ENCODE data around the gene MBTPS1.
A peak's percentile ranks its signal among the peaks of the same experiment; 100 is the strongest.
"Not testable (repeated sequence)": the region's sequence is repeated elsewhere in the genome, so short reads cannot be mapped to it uniquely, and the experiment has no call there.

The MBTPS1 gene

DNA sequence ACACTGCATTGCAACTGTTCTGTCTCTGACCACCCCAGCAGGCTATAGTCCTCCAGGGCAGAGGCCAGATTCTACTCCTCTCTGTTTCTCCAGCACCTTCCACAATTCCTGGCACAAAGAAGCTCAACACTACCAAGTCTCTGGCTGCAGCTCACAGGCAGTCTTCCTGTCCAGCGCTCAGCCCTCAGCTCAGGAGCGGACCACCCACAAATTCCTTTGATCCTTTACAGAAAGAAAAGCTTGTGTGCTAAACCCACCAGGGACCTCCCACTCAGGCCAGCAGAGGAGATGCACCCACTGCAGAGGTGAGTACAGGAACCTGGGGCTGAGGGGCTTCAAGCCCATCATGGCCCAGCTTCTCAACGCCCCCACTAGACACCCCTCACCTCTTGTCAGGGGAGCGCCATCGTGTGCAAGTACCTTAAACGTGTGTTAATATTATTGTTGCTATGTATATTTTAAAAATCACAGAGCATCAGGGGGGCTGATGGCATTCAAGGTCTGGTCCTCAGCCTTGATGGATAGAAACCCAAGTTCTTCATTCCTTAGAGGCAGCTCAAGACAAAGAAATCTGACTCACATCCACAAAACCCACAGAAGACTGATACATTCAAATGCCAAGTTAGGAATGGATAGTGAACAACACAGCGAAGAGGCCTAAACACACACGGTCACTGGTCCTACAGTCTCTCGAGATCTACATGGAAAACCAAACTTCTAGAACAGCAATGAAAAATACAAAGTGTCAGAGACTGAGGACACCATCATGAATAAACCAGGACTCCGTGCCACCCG lies 19.8 kb upstream of the MBTPS1 start:
- peak; percentile 26 for DNase-seq

DNA sequence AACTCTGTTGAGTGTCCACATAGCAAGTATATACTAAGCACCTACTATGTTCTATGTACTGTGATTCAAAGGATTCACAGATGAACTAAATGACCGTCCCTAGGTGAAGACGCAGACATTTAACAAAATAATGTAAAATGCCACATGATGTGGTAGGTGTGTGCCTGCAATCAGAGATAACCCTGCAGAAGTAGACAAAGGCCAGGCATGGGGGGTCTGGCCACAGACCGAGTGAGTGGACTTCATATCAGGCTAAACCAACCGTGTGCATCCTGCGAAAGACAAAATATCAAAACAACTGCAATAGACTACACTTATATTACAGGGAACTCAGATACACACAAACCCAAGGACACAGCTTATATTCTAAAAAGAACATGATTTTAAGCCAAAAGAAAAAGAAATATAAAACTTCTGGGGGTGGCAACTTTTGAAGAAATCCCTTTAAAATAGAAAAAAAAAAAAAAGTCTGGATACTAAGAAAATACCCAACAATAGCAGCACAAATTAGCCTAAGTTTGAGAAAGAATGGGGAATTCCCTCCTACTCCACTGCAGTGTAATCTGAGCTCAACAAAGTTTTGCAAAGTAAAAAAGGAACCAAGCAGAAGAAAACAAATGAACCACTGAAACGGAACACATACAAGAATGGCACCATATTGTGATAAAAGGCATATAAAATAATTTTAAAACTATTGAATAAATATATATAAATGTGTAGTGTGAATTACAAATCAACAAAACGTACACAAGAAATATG lies 16.0 kb upstream of the MBTPS1 start:
- no peak for DNase-seq

DNA sequence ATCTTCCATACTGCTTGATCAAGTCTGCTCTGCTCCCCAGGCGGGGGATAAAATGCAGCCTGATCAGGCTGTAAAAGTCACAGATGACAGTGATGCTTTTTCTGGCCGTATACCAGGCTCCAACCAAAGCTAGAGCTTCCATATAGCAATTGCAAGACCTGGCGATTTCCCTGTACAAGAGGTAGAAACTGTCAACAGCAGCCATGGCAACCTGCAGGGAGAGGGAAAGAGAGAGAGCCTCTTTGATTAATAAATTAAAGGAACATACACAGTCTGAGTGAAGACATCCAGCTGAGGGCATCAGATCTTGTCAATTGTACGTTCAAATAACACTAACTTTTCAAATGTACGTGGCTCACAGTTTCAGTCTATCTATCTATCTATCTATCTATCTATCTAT lies 14.4 kb upstream of the MBTPS1 start:
- DNase-seq: no peak

DNA sequence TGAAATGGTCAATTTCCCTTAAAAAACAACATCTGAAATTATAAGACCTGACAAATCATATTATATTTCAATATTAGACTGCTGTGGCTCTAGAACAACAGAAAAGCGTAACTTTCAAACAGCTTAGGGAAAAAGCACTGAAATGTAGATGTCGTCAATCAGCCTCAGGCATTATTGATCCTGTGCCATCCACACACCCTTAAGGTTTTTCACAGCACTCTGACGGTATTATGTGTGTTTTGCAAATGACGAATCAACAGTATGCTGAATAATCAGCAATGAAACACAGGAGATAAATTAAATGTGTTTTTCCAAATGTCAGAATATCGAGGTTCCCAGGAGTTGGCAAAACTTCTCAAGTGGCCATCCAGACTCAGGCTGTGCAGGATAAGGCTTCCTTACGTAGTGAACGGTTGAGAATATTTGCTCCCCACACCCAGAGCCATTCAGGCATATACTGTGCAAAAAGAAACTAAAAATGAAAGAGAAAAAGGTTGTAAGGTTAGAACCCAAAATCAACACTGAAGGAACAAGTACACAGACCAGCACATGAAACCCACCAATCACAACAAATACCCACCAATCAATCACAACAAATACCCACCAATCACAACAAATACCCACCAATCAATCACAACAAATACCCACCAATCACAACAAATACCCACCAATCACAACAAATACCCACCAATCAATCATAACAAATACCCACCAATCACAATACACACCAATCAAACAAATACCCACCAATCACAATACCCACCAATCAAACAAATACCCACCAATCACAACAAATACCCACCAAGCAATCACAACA lies 7.7 kb upstream of the MBTPS1 start:
- DNase-seq: no peak

DNA sequence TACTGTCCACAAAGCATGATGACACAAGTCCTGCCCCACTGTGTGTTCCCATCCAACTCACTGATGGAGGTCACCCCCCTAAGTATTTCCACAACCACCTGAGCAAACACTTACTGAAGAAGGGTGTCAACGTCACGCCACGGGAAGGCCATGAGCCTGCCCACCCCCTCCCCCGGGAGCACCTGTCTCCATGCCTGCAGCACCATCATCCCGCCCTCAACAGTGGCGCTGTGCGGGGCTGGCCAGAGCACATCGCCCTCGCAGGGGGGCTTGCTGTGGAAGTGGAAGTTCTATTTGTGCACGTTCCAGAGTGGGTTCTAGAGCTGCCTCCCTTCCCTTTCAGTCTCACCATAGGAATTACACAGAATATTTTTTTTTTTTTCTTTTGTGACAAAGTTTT lies 4.3 kb upstream of the MBTPS1 start:
- DNase-seq: no peak

DNA sequence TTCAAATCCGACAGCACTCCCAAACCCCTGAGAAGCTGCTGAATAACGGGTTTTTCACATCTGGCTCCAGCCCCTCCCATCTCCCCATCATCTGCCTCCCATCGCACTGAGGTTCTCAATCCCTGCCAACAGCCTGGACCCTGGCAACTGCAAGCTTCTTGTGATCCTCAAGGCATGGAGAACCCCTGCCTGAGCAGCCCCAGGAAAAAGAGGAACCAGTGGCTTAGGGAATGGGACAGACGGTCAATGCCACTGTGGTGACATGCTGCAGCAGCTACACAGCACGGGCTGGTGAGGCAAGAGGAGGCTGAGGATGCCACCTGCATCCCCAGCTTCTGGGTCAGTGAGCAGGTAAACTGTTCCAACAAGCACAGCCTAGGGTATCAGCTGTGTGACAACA lies 3.3 kb upstream of the MBTPS1 start:
- DNase-seq: no peak

DNA sequence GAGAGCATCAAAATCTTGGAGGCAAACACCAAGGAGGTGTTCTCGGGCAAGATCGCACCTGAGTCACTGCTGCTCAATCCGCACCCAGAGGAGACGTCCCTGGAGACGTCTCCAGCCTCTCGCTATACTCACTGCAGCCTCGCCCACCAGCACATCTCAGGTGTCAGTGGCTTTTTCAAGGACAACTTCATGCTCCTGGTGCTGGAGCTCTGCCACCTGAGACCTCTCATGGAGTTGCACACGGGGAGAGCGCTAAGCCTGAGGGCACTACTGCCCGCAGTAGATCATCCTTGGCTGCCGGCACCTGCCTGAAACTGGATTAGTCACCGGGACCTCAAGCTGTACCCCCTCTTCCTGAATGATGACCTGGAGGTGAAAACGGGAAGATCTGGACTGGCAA lies 2.6 kb upstream of the MBTPS1 start:
- DNase-seq: no peak

DNA sequence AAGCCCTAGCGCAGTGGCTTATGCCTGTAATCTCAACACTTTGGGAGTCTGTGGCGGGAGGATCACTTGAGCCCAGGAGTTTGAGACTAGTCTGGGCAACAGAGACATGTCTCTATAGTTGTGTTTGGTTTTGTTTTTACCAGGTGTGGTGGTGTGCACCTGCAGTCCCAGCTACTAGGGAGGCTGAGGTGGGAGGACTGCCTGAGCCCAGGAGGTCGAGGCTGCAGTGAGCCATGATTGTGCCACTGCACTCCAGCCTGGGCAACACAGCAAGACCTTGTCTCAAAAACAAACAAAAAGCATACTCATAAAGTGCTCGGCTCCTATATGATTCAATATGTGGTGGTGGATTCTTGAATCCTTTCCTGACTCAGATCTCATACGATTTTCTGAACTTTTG lies 1.6 kb upstream of the MBTPS1 start:
- DNase-seq: not testable (repeated sequence)

DNA sequence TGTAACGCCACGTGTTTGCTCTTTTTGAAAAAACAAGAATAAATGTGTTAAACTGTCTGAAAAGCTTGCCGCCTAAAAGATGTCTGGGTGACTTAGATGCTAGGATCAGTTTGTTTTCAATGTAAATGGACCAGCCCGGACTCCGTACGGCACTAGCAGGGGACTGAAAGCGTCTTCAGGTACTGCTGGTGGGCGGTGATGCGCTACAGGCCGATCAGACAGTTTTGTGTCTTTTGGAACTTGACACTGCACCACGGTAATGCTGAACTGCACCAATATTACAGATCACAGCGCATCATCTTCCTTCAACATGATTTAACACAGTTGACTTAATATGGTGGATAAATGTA lies 727 bp upstream of the MBTPS1 start:
- peak; percentile 28 for DNase-seq

DNA sequence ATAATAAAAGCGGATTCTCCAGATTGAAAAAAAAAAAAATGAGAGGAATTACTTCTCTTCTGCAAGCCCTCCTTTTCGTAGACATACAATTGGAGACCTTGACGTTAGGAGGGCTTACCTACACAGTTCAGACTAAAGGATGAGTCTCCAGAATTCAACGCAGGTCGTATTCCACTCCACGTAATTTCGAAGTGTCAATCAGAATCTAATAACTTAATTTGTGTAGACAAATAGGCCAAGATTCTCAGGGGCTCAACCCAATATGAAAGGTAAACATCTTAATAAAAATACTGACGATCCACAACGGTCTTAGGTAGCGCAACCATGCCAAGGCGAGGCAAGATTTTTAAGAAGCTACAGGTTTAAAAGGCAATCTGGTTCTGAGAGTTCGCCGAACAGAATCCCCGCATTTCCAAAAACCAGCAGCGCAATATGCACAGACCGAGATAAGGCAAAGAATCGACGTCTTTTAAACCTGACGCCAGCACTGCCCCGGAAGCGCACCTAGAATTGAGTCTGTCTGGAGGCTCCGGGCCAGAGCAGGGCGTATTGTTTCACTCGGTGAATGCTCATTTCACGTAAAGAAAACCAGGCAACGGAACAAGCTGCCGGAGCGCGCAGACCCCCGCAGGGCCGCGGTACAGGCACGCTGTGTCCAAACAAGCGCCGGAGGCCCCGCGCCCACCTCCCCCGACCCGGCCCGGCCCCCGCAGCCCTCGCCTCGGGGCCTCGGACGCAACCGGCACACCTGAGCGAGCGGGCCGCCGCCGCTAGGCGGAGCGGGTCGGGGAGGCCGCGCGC lies 623 bp downstream of the MBTPS1 start:
- DNase-seq: peak; percentile 14

DNA sequence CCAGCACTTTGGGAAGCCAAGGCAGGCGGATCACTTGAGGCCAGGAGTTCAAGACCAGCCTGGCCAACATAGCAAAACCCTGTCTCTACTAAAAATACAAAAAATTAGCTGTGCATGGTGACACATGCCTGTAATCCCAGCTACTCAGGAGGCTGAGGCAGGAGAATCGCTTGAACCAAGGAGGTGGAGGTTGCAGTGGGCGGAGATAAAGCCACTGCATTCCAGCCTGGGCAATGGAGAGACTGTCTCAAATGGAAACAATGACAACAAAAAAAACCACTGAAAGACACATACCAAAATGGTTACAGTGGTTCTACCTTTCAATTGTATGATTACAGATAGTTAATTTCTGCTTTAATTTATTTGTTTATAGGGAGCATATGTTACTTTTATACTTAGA lies 4.8 kb downstream of the MBTPS1 start:
- peak; percentile 11 for DNase-seq

DNA sequence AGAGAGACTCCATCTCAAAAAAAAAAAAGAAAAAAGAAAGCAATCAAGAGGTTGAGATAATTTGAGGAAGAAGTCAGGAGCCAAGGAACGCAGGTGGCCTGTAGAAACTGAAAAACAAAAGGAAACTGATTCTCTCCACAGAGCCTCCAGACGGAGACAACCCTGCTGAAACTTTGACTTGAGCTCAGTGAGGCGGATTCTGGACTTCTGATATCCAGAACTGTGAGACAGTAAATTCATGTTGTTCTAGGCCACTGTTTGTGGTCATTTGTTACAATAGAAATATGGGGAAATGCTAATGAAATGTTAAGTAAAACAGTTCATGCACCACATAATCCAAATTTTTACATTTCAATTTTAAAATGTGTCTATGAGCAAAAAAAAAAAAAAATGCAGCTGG lies 5.2 kb downstream of the MBTPS1 start:
- DNase-seq: no peak

DNA sequence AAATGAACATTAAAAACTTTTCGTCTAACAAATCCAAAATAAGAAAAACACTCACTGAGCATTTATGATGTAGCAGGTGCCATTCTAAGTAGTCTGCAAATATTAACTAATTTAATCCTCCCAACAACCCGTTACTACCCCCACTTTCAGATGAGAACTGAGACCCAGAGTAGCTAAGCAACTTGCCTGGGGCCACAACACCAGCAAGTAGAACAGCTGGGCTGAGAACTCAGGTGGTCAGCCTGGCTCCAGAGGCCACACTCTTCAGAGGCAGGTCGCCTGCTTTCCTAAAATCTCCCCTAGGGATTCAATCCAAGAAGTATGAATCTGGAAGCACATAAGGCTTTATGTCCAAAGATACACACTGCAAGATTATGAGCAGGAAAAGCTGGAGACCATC lies 6.2 kb downstream of the MBTPS1 start:
- DNase-seq: no peak

DNA sequence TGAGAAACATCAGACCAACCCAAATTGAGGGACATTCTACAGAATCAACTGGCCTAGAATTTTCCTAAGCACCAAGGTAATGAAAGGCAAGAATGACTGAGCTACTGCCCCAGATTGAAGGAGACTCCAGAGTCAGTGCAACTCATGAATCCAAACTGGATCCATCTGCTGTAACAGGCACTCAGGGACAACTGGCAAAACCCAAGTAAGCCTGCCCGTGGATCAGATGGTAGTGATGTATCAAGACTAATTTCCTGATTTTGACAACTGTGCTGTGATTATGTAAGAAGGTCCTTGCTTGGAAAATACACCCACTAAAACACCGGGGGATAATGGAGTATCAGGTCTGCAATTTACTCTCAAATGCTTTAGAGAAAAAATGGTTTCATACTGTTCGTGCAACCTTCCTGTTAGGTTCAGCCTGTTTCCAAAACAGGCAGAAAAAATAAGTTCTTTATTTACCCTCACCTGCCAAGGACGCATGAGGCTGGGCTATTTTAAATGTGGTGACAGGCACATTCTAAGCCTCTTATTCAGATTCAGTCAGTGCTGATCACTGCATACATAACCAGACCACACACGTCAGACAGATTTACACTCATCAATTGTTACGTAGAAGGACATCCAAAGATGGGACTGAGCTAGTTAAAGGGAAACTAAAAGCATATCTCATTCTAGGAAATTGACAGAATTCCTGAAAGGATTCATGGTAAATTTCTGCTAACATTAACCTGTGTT lies 7.0 kb downstream of the MBTPS1 start:
- no peak for DNase-seq

DNA sequence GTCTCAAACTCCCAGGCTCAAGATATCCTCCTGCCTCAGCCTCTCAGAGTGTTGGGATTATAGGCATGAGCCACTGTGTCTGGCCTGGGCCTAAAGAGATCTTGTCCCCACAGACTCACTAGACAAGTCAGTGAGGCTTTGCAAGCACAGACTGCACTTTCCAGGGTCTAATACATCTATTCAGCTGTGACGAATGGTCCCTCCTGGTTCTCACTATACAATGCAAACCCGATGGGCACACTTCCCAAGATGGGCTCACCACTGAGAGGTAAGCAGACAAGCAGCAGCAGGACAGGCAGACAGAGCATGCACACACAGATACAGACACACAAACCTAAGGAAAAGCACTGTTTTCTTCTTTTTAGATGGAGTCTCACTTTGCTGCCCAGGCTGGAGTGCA lies 8.8 kb downstream of the MBTPS1 start:
- DNase-seq: no peak

DNA sequence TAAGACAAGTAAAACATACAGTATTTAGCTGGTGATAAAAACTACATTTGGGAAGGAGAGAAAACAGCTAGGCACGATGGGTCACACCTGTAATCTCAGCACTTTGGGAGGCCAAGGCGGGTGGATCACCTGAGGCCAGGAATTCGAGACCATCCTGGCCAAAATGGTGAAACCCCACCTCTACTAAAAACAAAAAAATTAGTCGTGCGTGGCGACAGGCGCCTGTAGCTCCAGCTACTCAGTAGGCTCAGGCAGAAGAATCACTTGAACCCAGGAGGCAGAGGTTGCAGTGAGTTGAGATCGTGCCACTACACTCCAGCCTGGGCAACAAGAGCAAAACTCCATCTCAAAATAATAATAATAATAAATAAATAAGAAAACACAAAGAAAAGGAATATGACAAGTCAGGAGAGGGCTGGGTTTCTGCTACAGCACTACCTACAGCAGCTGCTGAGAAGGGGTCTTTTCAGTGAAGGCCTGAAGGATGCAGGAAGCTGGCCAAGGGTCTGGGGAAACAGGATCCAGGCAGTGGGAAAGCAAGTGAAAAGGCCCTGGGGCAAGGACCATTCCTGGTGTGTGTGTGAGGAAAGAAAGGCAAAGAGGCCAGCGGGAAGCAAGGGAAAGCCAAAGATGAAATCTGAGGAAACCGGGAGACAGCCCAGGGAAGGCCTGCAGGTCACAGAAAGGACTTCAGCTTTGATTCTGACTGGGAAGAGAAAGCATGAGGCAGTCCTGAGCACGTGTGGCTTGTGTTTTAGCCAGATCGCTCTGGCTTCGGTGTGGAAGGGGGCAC lies 10.6 kb downstream of the MBTPS1 start:
- no peak for DNase-seq

DNA sequence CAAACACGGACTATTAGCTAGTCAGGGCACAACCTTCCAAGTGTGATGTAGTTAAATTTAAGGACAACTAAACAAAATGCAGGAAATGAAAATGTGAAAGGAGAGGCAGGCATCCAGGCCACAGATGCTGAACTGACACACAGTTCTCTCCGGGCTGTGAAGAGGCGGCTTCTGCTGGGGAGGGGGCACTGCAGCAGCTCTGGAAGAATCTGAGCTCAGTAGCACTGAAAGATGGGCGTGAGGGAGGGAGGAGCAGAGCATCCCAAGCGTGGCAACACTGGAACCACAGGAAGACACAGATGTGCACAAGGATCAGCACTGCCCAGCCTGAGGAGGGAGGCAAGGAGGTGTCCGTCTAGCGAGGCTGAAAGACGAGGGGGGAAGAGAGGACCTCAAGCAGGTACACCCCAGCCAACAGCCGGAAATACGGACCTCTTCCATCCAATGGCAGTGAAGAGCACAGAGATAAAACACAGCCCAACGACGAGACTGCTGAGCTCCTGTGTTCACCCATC lies 11.4 kb downstream of the MBTPS1 start:
- DNase-seq: no peak

DNA sequence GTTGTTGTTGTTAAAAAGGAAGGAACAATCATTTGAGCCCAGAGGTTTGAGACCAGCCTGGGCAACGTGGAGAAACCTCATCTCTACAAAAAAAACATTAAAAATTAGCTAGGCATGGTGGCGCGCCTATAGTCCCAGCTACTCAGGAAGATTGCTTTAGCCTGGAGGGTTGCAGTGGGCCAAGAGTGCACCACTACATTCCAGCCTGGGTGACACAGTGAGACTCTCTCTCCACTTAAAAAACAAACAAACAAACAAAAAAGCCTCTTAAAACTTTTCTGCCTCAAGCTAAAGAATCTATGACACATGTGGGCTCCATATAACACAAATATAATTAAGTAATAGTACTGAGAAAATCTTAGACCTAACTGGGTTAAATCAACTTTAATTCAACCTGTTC lies 12.5 kb downstream of the MBTPS1 start:
- DNase-seq: no peak

DNA sequence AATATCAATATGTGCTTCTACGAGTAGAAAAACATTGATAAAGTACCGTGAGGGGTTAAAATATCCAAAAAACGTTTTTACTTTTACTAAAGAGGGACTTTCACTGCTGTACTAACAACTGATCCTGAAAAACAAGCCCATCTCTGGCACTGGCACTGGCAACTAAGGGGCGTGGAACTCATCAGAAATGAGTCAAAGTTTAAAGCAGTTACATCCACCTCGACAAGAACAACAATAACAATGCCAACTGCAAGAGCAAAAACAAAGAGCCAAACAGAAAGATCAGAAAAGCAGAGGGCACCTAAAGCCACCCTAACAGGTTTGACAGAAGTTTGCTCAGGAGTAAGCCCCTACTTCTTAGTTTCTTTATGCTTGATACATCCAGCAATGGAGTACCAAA lies 13.1 kb downstream of the MBTPS1 start:
- no peak for DNase-seq

DNA sequence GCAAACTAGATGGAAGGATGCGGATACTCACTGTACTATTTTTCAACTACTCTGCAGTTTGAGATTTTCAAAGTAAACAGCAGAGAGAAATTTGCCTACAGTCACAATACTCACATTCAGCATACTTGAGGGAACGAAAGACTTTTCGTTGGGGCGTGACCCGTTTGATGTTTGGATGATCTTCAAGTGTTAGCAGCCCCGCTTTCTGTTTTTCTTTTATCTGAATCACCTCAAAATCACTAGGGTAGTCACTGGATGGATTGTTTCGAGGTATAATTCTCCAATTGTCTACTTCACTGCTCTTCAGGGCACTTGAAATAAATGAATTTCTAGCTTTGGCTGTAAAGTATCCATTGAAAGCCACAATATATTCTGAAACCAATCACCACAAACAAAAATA lies 17.8 kb downstream of the MBTPS1 start:
- DNase-seq: no peak
